ENCODE measurements around the gene PLEKHM2. TPM values are rescaled to one million over a fixed set of nuclear protein-coding genes. Genes with fewer than 3 reads are reported as not detected.
A peak's percentile ranks its signal among the peaks of the same experiment; 100 is the strongest.

PLEKHM2 gene
- total RNA-seq, 2 donors from 2014 or later, result 32.7 to 37.2 TPM

DNA sequence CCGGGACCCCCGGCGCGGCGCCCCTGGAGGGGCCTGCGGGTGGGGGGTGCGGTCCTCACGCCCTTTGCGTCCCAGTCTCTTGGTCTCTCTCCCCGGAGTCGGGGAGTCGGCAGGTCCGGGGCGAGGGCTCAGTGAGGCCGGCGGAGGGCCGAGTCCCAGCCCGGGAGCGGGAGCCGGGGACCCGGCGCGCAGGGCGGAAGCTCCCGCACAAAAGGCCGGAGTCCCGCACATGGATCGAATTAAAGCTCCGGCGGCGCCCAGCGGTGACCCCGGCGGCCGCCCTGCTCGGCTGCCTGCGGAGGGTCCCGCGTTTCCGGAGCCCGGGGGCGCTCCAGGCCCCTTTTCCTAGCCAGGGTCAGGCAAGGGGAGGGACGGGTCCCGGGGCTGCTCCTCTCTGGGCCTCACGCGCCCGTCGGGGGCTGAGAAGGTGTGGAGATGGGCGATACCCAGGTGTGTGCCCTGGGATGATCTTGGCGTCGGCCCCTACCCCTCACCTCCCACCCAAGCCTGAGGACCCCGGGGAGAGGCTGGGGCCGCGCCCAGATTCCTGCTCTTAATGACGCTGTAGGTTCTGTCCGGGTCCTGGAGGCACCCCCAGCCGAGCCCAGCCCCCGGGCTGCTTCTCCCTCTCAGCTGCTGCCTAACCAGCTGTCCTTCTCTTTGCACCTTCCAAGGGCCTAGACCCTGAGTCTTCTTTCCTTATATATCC lies 75.0 kb downstream of the PLEKHM2 start:
- DNase-seq, result no peak
- peak overlapping the region; percentile 54 for H3K27ac ChIP-seq
- peak overlapping the region; percentile 81 for H3K9ac ChIP-seq (ENCODE audit: low read depth in 2 of 2, low read length in 2 of 2)
- no peaks in the 10 kb centered on the region for H3K36me3 ChIP-seq
- no peaks in the 10 kb centered on the region for H3K27me3 ChIP-seq
- TF ChIP-seq, protein P1, sequence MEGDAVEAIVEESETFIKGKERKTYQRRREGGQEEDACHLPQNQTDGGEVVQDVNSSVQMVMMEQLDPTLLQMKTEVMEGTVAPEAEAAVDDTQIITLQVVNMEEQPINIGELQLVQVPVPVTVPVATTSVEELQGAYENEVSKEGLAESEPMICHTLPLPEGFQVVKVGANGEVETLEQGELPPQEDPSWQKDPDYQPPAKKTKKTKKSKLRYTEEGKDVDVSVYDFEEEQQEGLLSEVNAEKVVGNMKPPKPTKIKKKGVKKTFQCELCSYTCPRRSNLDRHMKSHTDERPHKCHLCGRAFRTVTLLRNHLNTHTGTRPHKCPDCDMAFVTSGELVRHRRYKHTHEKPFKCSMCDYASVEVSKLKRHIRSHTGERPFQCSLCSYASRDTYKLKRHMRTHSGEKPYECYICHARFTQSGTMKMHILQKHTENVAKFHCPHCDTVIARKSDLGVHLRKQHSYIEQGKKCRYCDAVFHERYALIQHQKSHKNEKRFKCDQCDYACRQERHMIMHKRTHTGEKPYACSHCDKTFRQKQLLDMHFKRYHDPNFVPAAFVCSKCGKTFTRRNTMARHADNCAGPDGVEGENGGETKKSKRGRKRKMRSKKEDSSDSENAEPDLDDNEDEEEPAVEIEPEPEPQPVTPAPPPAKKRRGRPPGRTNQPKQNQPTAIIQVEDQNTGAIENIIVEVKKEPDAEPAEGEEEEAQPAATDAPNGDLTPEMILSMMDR (IDR thresholded peaks at IDR 0.05), result no peak
- H3K4me1 ChIP-seq, result peaks cover 5% of the 10 kb centered on the region
- H3K4me3 ChIP-seq, result peak overlapping the region; percentile 65
- intact Hi-C loops (cut with DNase I), result no loop called here
- no peaks in the 10 kb centered on the region for H3K9me3 ChIP-seq

DNA sequence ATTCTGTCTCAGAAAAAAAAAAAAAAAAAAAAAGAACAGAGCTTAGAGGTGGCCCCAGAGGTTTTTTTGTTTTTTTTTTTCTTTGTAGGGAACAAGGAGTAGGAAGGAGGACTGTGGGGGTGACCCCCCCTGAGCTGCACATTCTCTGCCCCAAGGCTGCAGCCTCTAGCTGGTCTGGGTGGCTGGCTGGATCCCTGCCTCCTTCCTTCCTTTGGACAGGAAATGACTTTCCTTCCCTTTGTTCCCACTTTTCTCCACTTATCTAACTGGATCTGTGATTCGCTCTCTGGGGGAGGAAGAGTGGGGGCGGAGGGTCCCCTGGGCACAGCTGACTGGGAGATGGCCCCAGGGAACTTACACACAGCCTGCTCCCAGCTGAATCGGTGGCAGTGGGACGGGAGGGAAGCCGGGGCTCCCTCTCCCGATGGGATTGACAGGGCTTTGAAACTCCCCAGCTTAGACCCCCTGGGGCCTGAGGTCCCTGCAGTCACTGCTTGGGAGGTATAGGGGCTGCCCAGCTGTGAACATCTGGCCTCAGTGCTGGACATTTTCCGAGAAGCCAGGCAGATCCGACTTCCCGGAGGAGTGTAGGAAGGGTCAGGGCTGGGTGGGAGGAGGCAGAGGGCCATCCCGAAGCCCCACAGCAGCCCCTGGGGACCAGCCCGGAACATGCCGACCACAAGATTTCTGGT lies 76.5 kb downstream of the PLEKHM2 start:
- Histone ChIP-seq H3K4me3 (no peak overlapping the region), H3K27me3 (no peaks in the 10 kb centered on the region), H3K9me3 (no peaks in the 10 kb centered on the region), H3K36me3 (no peaks in the 10 kb centered on the region), H3K4me1 (peaks cover 15% of the 10 kb centered on the region), H3K9ac (ENCODE audit: low read depth in 2 of 2, low read length in 2 of 2) (peak overlapping the region in 1 of 2 donors; percentile 30), H3K27ac (peak overlapping the region; percentile 51)
- DNase-seq, result peak; percentile 36
- intact Hi-C loops (cut with DNase I), result no loop called here
- TF ChIP-seq, protein P1 (IDR thresholded peaks at IDR 0.05), result no peak

DNA sequence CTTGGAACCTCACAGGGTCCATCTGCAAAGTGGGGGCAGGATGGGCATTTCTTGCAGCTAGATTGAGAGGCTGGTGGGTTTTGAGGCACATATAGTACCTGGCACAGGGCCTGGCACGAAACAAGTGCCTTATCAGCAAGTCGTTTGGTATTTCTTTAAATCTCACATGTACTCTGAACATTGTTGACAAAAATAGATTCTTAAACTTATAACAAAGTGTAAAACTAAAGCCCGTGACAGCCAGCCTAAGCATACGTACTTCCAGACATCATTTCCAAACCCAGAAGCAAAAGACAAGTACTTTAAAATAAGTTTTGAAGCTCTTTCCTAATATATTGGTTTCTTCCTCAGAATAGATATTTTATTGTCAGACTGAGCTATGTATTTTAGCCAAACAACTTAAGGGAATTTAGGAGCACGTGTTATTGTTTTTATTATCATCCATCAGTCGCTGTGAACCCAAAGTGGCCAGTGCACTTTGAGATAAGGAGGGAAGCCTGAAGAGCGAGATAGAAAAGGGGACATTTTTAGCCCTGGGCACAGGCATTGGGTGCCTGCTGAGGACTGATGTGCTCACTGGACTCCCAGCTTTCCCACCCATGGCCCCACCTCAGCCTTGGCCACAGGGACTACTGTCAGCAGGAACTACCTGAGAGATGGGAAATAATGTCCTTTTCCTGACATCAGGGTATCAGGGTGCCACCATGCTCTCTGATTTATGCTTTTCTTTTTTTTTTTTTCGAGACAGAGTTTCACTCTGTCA lies 77.4 kb downstream of the PLEKHM2 start:
- no peak for DNase-seq

DNA sequence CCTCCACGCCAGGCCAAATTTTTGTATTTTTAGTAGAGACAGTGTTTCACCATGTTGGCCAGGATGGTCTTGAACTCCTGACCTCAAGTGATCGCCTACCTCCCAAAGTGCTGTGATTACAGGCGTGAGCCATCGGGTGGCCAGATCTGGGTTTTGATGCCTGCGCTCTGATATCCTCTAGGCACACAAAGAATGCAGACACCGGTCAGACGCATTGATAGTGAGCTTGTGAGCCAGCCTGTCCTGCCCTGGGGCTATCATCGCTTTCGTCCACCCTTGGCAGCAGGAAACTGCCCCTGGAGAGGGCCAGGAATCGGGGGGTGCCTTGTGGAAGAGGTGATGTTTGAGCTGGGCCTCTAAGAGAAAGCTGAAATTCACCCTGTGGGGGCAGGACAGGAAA lies 78.4 kb downstream of the PLEKHM2 start:
- Histone ChIP-seq H3K27ac (no peak overlapping the region), H3K9ac (ENCODE audit: low read depth in 2 of 2, low read length in 2 of 2) (no peak overlapping the region), H3K4me3 (no peak overlapping the region), H3K9me3 (no peaks in the 10 kb centered on the region), H3K36me3 (no peaks in the 10 kb centered on the region), H3K27me3 (no peaks in the 10 kb centered on the region), H3K4me1 (peaks cover 15% of the 10 kb centered on the region)
- no peak for DNase-seq
- intact Hi-C loops (cut with DNase I), result no loop called here
- TF ChIP-seq, protein P1 (IDR thresholded peaks at IDR 0.05), result no peak

More for the DNA sequence above, 77.4 kb downstream of the PLEKHM2 start:
- Histone ChIP-seq H3K9ac (ENCODE audit: low read depth in 2 of 2, low read length in 2 of 2) (no peak overlapping the region), H3K27ac (peak overlapping the region; percentile 51), H3K4me1 (peaks cover 15% of the 10 kb centered on the region), H3K36me3 (no peaks in the 10 kb centered on the region), H3K9me3 (no peaks in the 10 kb centered on the region), H3K4me3 (no peak overlapping the region), H3K27me3 (no peaks in the 10 kb centered on the region)
- intact Hi-C loops (cut with DNase I), result no loop called here
- TF ChIP-seq, protein P1 (IDR thresholded peaks at IDR 0.05), result no peak

DNA sequence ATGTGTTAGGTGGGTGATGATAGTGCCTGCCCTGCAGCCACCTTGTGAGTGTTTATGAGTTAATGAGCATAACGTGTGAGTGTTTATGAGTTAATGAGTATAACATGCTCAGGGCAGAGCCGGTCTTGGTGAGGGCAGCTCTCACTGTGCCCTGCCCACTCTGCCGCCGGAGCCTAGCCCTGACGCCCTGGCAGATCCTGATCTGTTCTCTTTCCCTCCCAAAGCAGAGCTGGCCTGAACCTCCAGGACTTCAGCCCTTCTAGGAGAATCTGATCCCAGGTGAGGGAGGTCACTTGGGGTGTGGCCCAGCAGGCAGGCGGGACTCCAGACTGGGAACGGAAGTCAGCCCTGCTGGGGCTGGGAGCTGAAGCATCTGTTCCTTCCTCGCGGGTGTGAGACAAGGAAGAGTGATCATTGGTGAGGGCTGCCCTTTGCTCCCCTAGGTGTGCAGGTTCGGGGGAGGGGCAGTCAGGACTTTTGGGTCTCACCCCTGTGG lies 80.2 kb downstream of the PLEKHM2 start:
- peak overlapping the region; percentile 6 to 88 for H3K9ac ChIP-seq (ENCODE audit: low read depth in 2 of 2, low read length in 2 of 2)
- peaks cover 15% of the 10 kb centered on the region for H3K4me1 ChIP-seq
- no peaks in the 10 kb centered on the region for H3K36me3 ChIP-seq

More for the DNA sequence above, 80.2 kb downstream of the PLEKHM2 start:
- TF ChIP-seq, protein P1 (IDR thresholded peaks at IDR 0.05), result no peak
- no peaks in the 10 kb centered on the region for H3K27me3 ChIP-seq
- no peak overlapping the region for H3K4me3 ChIP-seq
- DNase-seq, result peak; percentile 93
- intact Hi-C loops (cut with DNase I), result no loop called here
- no peaks in the 10 kb centered on the region for H3K9me3 ChIP-seq
- H3K27ac ChIP-seq, result peak overlapping the region; percentile 78

All from colonic mucosa (tissue), 4 donors.